Activated CD8-positive, alpha-beta memory T cell treated with anti-CD3 and anti-CD28 coated beads for 36 hours (primary cell): ENCODE results near the gene GAGE12C. TPM values are rescaled to one million over a fixed set of nuclear protein-coding genes. Genes with fewer than 3 reads are reported as not detected.
"Not testable (repeated sequence)": the region's sequence is repeated elsewhere in the genome, so short reads cannot be mapped to it uniquely, and the experiment has no call there.

ENCODE experiments used
- CTCF ChIA-PET: fragments of 350-600 bp; sonication (Branson Sonifier 250); formaldehyde crosslinking; loops from one replicate; lab custom pipeline; 2021; ENCODE audit warnings: antibody characterized with exemption; lab: Charles Lee
- POLR2A ChIA-PET: fragments of 350-600 bp; sonication (Branson Sonifier 250); formaldehyde crosslinking; loops from one replicate; lab custom pipeline; 2021; ENCODE audit warnings: antibody characterized with exemption; lab: Charles Lee
- total RNA-seq, 2 experiments: library from RNA; stranded (reverse); gene quantifications; one replicate each; pipeline ENCODE4 v1.2.3, GENCODE V29; 2021

Gene GAGE12C, protein sequence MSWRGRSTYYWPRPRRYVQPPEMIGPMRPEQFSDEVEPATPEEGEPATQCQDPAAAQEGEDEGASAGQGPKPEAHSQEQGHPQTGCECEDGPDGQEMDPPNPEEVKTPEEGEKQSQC
- total RNA-seq, result not detected

- POLR2A ChIA-PET, CTCF ChIA-PET: not testable (repeated sequence)
Measured at GRCh38 chrX:49531877-49532276, at the start of gene GAGE12C. Gene GAGE12C (plus strand): TSS chrX:49532177. CDS start chrX:49533332, 1,155 bp downstream.

- POLR2A ChIA-PET, CTCF ChIA-PET: not testable (repeated sequence)
Measured at GRCh38 chrX:49541433-49541832, 9.5 kb downstream of the GAGE12C start, which contains the start of gene GAGE12D. Gene GAGE12D (plus strand): TSS chrX:49541733. CDS start chrX:49542888, 1,155 bp downstream.

GRCh38 chrX:49550989-49551388 is 19.0 kb downstream of the GAGE12C start, which contains the start of gene GAGE12E:
Gene GAGE12E (plus strand): TSS chrX:49551289. CDS start chrX:49552444, 1,155 bp downstream.
- POLR2A ChIA-PET, CTCF ChIA-PET: not testable (repeated sequence)

- POLR2A ChIA-PET, CTCF ChIA-PET: not testable (repeated sequence)
Measured at GRCh38 chrX:49560542-49560941, 28.6 kb downstream of the GAGE12C start, which contains the start of gene GAGE12F. Gene GAGE12F (plus strand): TSS chrX:49560842. CDS start chrX:49561997, 1,155 bp downstream.

- POLR2A ChIA-PET, CTCF ChIA-PET: not testable (repeated sequence)
Measured at GRCh38 chrX:49568728-49569127, 36.8 kb downstream of the GAGE12C start.

- POLR2A ChIA-PET, result not testable (repeated sequence)
Measured at GRCh38 chrX:49569152-49569551, 37.2 kb downstream of the GAGE12C start.

DNA sequence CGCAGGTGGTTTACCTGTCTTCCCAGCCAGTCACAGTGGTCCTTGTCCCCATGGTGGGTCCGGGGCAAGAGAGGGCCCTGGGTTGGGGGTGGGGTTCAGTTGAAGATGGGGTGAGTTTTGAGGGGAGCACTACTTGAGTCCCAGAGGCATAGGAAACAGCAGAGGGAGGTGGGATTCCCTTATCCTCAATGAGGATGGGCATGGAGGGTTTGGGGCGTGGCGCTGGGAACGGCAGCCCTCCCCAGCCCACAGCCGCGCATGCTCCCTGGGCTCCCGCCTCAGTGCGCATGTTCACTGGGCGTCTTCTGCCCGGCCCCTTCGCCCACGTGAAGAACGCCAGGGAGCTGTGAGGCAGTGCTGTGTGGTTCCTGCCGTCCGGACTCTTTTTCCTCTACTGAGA is 38.1 kb downstream of the GAGE12C start, which contains the start of gene GAGE12G:
Gene GAGE12G (plus strand): TSS at position 301 of the 400 bp plus-strand sequence. CDS start 1,155 bp downstream, outside the sequence.
- CTCF ChIA-PET, POLR2A ChIA-PET: not testable (repeated sequence)

More at GRCh38 chrX:49569152-49569551, 37.2 kb downstream of the GAGE12C start:
- CTCF ChIA-PET, result not testable (repeated sequence)

DNA sequence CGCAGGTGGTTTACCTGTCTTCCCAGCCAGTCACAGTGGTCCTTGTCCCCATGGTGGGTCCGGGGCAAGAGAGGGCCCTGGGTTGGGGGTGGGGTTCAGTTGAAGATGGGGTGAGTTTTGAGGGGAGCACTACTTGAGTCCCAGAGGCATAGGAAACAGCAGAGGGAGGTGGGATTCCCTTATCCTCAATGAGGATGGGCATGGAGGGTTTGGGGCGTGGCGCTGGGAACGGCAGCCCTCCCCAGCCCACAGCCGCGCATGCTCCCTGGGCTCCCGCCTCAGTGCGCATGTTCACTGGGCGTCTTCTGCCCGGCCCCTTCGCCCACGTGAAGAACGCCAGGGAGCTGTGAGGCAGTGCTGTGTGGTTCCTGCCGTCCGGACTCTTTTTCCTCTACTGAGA is 47.7 kb downstream of the GAGE12C start, which contains the start of gene GAGE12H:
Gene GAGE12H (plus strand): TSS at position 301 of the 400 bp plus-strand sequence. CDS start 1,155 bp downstream, outside the sequence.
- CTCF ChIA-PET, POLR2A ChIA-PET: not testable (repeated sequence)

Other genes with a start within 250 kb of the GAGE12C start
- gene GAGE10, start 228.5 kb upstream of the GAGE12C start, total RNA-seq, result not detected
- gene GAGE12J, start 210.1 kb upstream of the GAGE12C start, total RNA-seq, result not detected
- gene GAGE13, start 200.6 kb upstream of the GAGE12C start, total RNA-seq, result not detected
- gene GAGE12D, start 9.6 kb downstream of the GAGE12C start, total RNA-seq, result not detected
- gene GAGE12E, start 19.1 kb downstream of the GAGE12C start, total RNA-seq, result not detected
- not detected for gene GAGE12F, start 28.7 kb downstream of the GAGE12C start, total RNA-seq
- not detected for gene GAGE12G, start 38.2 kb downstream of the GAGE12C start, total RNA-seq
- not detected for gene GAGE12H, start 47.8 kb downstream of the GAGE12C start, total RNA-seq
- not detected for gene GAGE2A, start 57.3 kb downstream of the GAGE12C start, total RNA-seq
- not detected for gene GAGE1, start 66.8 kb downstream of the GAGE12C start, total RNA-seq
- gene PAGE1, start 163.8 kb downstream of the GAGE12C start, total RNA-seq, result not detected